PC-3 (cell line): Measurements from ENCODE around the gene PLAAT4. TPM values are rescaled to one million over a fixed set of nuclear protein-coding genes. Genes with fewer than 3 reads are reported as not detected.

Experiments used
- ATAC-seq: fragments of 200-7000 bp; cut with Tn5 transposase; 2 replicates; pipeline ENCODE4 v1.9.1; 2020; ENCODE audit warnings: mild to moderate bottlenecking, moderate library complexity
- BruUV-seq: library from RNA; stranded (reverse); fragments of 400-500 nt; replicated peaks from 2 replicates; lab custom pipeline; 2021; lab: Mats Ljungman, UMichigan
- CTCF ChIA-PET: fragments of 300-600 bp; sonication (Branson Sonifier 250); formaldehyde crosslinking; loops from one replicate; lab custom pipeline; 2022; ENCODE audit warnings: antibody characterized with exemption; lab: Charles Lee
- POLR2A ChIA-PET: fragments of 300-600 bp; sonication (Branson Sonifier 250); formaldehyde crosslinking; loops from one replicate; lab custom pipeline; 2022; ENCODE audit warnings: antibody characterized with exemption; ENCODE audit not compliant: unreplicated experiment; lab: Charles Lee
- DNase-seq: peaks from one replicate; pipeline ENCODE4 v3.0.0-alpha.2; 2015
- H2AFZ ChIP-seq: fragments of 300-600 bp; sonication (generic); 2 replicates; pipeline ENCODE4 v1.6.0; 2016; ENCODE audit warnings: antibody characterized with exemption, low read length
- H3F3A ChIP-seq: fragments of 300-600 bp; sonication (generic); one replicate; pipeline ENCODE4 v1.6.0; 2017; ENCODE audit warnings: antibody characterized with exemption, low read length, control low read depth, mild to moderate bottlenecking; ENCODE audit not compliant: unreplicated experiment
- H3K27ac ChIP-seq: fragments of 300-600 bp; sonication (generic); 2 replicates; pipeline ENCODE4 v1.5.1; 2016; ENCODE audit warnings: mild to moderate bottlenecking, low read length
- H3K27me3 ChIP-seq: fragments of 300-600 bp; sonication (generic); 2 replicates; pipeline ENCODE4 v1.6.1; 2016; ENCODE audit warnings: low read length, mixed read lengths
- H3K36me3 ChIP-seq: fragments of 300-600 bp; sonication (generic); 2 replicates; pipeline ENCODE4 v1.6.1; 2016; ENCODE audit warnings: low read depth, mixed run types, low read length, mixed read lengths
- H3K4me1 ChIP-seq: fragments of 300-600 bp; sonication (generic); 2 replicates; pipeline ENCODE4 v1.5.1; 2016; ENCODE audit warnings: low read length; ENCODE audit not compliant: insufficient read depth
- H3K4me2 ChIP-seq: fragments of 300-600 bp; sonication (generic); 2 replicates; pipeline ENCODE4 v1.6.0; 2016; ENCODE audit warnings: low read length
- H3K4me3 ChIP-seq: fragments of 300-600 bp; sonication (generic); 2 replicates; pipeline ENCODE4 v1.5.1; 2016; ENCODE audit warnings: mild to moderate bottlenecking, low read length, mixed read lengths
- H3K79me2 ChIP-seq: fragments of 300-600 bp; sonication (generic); 2 replicates; pipeline ENCODE4 v1.6.1; 2017; ENCODE audit warnings: low read length, mixed read lengths
- H3K9ac ChIP-seq: fragments of 300-600 bp; sonication (generic); 2 replicates; pipeline ENCODE4 v1.6.0; 2016; ENCODE audit warnings: mild to moderate bottlenecking, low read length
- H3K9me2 ChIP-seq: fragments of 300-600 bp; sonication (generic); replicated peaks from 2 replicates; pipeline ENCODE4 v1.6.1; 2016; ENCODE audit warnings: mixed run types, low read length, mixed read lengths
- H3K9me3 ChIP-seq: fragments of 300-600 bp; sonication (generic); 2 replicates; pipeline ENCODE4 v1.6.1; 2016; ENCODE audit warnings: low read length, mixed read lengths
- H4K20me1 ChIP-seq: fragments of 300-600 bp; sonication (generic); 2 replicates; pipeline ENCODE4 v1.6.1; 2016; ENCODE audit warnings: low read length, mixed read lengths
- EZH2 ChIP-seq: fragments of 300-600 bp; sonication (generic); IDR thresholded peaks from one replicate; pipeline ENCODE4 v1.6.1; 2017; ENCODE audit warnings: antibody characterized with exemption, mild to moderate bottlenecking, low read length; ENCODE audit not compliant: unreplicated experiment
- EZH2phosphoT487 ChIP-seq: fragments of 300-600 bp; sonication (generic); IDR thresholded peaks from 2 replicates; pipeline ENCODE4 v1.6.1; 2018; ENCODE audit warnings: mild to moderate bottlenecking, antibody characterized with exemption, low read length, borderline replicate concordance
- intact Hi-C: fragments of 100-400 bp; cut with micrococcal nuclease; formaldehyde crosslinking; loops from 2 replicates; pipeline ENCODE4 v1.9.0; 2023
- total RNA-seq: library from RNA; depleted of rRNA; stranded (reverse); fragments of >200 nt; gene quantifications from 2 replicates; pipeline ENCODE4 v1.2.3, GENCODE V29; 2014
- TF ChIP-seq, protein P1 (sequence below): fragments of 300-600 bp; sonication (generic); conservative IDR thresholded peaks from 2 replicates; pipeline ENCODE4 v1.5.1; 2017; ENCODE audit warnings: antibody characterized with exemption, low read depth, mild to moderate bottlenecking, low read length

Gene PLAAT4
- total RNA-seq, 1 experiment from 2014 or later, result 5.4 TPM

DNA sequence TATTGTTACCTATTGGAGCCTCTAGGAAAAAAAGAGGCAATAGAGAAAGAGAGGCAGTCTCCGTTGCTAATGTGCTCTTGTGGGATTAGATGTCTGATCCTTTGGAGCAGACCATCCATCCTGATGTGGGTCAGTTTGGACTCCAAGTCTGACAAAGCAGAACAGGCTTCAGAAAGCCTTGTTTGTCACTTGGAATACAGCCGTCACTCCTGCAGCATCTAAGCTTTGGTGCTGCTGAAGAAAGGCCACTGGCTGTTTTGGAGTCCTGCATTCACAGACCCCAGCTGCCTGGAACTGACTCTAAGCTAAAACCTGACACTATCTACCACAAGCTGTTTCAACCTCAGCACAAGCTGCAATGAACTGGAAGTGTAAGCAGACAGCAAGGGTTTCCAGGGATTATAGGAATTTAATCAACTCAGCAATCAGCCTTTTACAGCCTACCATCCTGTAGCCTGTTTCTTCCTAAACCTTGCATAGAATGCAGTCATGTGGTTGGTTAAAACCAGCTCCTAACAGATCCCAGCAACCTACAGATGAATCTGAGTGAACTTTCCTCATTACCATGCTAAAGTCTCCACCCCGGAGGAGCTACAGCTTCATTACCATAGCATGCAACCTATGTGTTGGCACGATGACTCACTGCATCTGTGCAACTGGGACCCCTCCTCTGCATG, 3.7 kb upstream of the PLAAT4 start:
- ATAC-seq, result no peak
- H4K20me1 ChIP-seq, result no peaks in the 10 kb centered on the region
- H2AFZ ChIP-seq, result 0 out of 2 replicates have a peak overlapping the region, but pooled peaks have one; percentile 1
- no peak overlapping the region for H3K4me3 ChIP-seq
- H3K27me3 ChIP-seq, result no peaks in the 10 kb centered on the region
- H3K4me1 ChIP-seq, result peaks cover 35% of the 10 kb centered on the region
- ChIA-PET CTCF (no interaction called here), POLR2A (no interaction called here)
- H3K9ac ChIP-seq, result no peak overlapping the region
- DNase-seq, result no peak
- no TSS peak for BruUV-seq
- no peaks in the 10 kb centered on the region for H3K9me2 ChIP-seq
- no peak overlapping the region for H3K4me2 ChIP-seq
- H3K36me3 ChIP-seq, result no peaks in the 10 kb centered on the region
- no peaks in the 10 kb centered on the region for H3K9me3 ChIP-seq
- no peak overlapping the region for H3K27ac ChIP-seq
- H3K79me2 ChIP-seq, result no peaks in the 10 kb centered on the region
- no peaks in the 10 kb centered on the region for H3F3A ChIP-seq
- intact Hi-C loops, result no loop called here
- TF ChIP-seq, protein P1, sequence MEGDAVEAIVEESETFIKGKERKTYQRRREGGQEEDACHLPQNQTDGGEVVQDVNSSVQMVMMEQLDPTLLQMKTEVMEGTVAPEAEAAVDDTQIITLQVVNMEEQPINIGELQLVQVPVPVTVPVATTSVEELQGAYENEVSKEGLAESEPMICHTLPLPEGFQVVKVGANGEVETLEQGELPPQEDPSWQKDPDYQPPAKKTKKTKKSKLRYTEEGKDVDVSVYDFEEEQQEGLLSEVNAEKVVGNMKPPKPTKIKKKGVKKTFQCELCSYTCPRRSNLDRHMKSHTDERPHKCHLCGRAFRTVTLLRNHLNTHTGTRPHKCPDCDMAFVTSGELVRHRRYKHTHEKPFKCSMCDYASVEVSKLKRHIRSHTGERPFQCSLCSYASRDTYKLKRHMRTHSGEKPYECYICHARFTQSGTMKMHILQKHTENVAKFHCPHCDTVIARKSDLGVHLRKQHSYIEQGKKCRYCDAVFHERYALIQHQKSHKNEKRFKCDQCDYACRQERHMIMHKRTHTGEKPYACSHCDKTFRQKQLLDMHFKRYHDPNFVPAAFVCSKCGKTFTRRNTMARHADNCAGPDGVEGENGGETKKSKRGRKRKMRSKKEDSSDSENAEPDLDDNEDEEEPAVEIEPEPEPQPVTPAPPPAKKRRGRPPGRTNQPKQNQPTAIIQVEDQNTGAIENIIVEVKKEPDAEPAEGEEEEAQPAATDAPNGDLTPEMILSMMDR, result no peak
- no peak for TF ChIP-seq EZH2
- no peak for TF ChIP-seq EZH2phosphoT487

DNA sequence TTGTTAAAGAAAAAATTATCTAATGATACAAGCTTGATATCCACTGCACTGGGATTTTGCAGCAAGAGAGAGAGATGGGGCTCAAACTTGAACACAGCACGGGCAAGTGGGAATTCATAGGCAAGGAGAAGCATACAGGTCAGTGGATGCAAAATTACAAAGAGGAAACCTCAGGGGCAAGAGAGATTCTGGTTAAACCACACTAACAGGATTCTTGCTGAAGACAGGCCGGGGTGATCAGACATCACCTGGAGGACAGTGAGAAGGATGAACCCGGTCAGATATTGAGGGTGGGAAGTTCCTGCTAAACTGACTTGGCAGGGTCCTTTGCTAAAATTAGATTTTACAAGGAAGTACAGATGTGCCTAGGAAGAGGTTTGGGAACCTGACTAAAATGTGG, 2.5 kb upstream of the PLAAT4 start:
- CTCF ChIA-PET, result no interaction called here
- intact Hi-C loops, result no loop called here

More for the DNA sequence above, 2.5 kb upstream of the PLAAT4 start:
- Histone ChIP-seq H3K4me3 (no peak overlapping the region), H3K4me2 (no peak overlapping the region), H3K9ac (no peak overlapping the region), H3F3A (no peaks in the 10 kb centered on the region), H2AFZ (no peak overlapping the region), H3K9me3 (no peaks in the 10 kb centered on the region), H3K79me2 (no peaks in the 10 kb centered on the region), H3K9me2 (no peaks in the 10 kb centered on the region), H3K27ac (no peak overlapping the region), H3K4me1 (peaks cover 35% of the 10 kb centered on the region), H4K20me1 (no peaks in the 10 kb centered on the region), H3K36me3 (no peaks in the 10 kb centered on the region), H3K27me3 (no peaks in the 10 kb centered on the region)
- TF ChIP-seq EZH2, result no peak
- TF ChIP-seq EZH2phosphoT487, result no peak
- TF ChIP-seq, protein P1, result no peak
- no peak for ATAC-seq
- no peak for DNase-seq
- POLR2A ChIA-PET, result no interaction called here
- BruUV-seq, result no TSS peak
